ENCODE results near the gene GRIK1. TPM values are rescaled to one million over a fixed set of nuclear protein-coding genes. Genes with fewer than 3 reads are reported as not detected.

GRIK1 gene
- total RNA-seq, 1 experiment from 2014 or later = not detected

GRCh38 chr21:29904359-29905282 is 35.2 kb downstream of the GRIK1 start:
- intact Hi-C loops (cut with micrococcal nuclease; ENCODE audit: unreplicated experiment) = no loop called here
- CTCF ChIA-PET = no interaction called here
- no TSS peak for BruUV-seq (replicated peaks)

DNA sequence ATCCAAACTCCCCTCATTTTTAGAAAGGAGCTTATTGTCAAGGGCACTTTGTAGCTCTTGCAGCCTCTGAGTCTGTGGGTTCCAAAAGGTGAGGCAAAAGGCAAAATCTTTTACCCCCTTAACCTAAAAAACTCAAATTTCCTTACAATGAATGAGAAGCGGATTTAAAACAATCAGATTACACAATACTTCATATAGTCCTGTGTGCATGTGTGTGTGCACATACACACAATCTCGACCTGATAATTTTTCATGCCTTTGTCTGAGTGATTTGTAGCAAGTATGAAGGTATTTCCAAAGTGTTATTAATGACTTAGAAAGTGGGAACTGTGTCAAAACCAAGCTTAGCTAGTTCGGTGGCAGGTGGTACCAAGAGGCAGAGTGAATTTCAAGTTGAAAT is 42.9 kb downstream of the GRIK1 start:
- Histone ChIP-seq H4K20me1 (ENCODE audit: insufficient read depth) (no peaks in the 10 kb centered on the region), H3K4me2 (no peak overlapping the region), H3K79me2 (ENCODE audit: low read depth) (no peaks in the 10 kb centered on the region), H2AFZ (no peak overlapping the region), H3K36me3 (ENCODE audit: low read depth) (no peaks in the 10 kb centered on the region), H3K4me3 (no peak overlapping the region), H3K9me3 (ENCODE audit: insufficient read depth, low read depth) (no peaks in the 10 kb centered on the region), H3K27ac (no peak overlapping the region), H3K4me1 (replicated peaks; ENCODE audit: insufficient read depth) (no peaks in the 10 kb centered on the region), H3K9me2 (ENCODE audit: insufficient read depth) (no peaks in the 10 kb centered on the region), H3F3A (ENCODE audit: insufficient read depth, low read depth) (no peaks in the 10 kb centered on the region), H3K27me3 (ENCODE audit: insufficient read depth, low read depth) (no peaks in the 10 kb centered on the region)
- ChIA-PET POLR2A (ENCODE audit: unreplicated experiment) (no interaction called here), CTCF (interaction anchor here (0.5 kb wide), 1 partner anchor 47 kb away, joined by 3 read pairs; no protein-coding TSS in a partner anchor)
- DNase-seq = no peak
- intact Hi-C loops (cut with micrococcal nuclease; ENCODE audit: unreplicated experiment) = no loop called here
- no TSS peak for BruUV-seq (replicated peaks)
- TF ChIP-seq EZH2 (IDR thresholded peaks at IDR 0.05; ENCODE audit: low read depth) = no peak
- TF ChIP-seq, protein P1, sequence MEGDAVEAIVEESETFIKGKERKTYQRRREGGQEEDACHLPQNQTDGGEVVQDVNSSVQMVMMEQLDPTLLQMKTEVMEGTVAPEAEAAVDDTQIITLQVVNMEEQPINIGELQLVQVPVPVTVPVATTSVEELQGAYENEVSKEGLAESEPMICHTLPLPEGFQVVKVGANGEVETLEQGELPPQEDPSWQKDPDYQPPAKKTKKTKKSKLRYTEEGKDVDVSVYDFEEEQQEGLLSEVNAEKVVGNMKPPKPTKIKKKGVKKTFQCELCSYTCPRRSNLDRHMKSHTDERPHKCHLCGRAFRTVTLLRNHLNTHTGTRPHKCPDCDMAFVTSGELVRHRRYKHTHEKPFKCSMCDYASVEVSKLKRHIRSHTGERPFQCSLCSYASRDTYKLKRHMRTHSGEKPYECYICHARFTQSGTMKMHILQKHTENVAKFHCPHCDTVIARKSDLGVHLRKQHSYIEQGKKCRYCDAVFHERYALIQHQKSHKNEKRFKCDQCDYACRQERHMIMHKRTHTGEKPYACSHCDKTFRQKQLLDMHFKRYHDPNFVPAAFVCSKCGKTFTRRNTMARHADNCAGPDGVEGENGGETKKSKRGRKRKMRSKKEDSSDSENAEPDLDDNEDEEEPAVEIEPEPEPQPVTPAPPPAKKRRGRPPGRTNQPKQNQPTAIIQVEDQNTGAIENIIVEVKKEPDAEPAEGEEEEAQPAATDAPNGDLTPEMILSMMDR (conservative IDR thresholded peaks at IDR 0.05) = no peak

More at GRCh38 chr21:29904359-29905282, 35.2 kb downstream of the GRIK1 start:
- H3K79me2 ChIP-seq (ENCODE audit: low read depth) = no peaks in the 10 kb centered on the region
- no peak overlapping the region for H3K27ac ChIP-seq
- no peaks in the 10 kb centered on the region for H3K4me1 ChIP-seq (replicated peaks; ENCODE audit: insufficient read depth)
- POLR2A ChIA-PET (ENCODE audit: unreplicated experiment) = no interaction called here
- no peaks in the 10 kb centered on the region for H3K9me3 ChIP-seq (ENCODE audit: insufficient read depth, low read depth)
- DNase-seq = no peak
- H4K20me1 ChIP-seq (ENCODE audit: insufficient read depth) = no peaks in the 10 kb centered on the region
- no peaks in the 10 kb centered on the region for H3F3A ChIP-seq (ENCODE audit: insufficient read depth, low read depth)
- H2AFZ ChIP-seq = no peak overlapping the region
- no peaks in the 10 kb centered on the region for H3K9me2 ChIP-seq (ENCODE audit: insufficient read depth)
- no peaks in the 10 kb centered on the region for H3K36me3 ChIP-seq (ENCODE audit: low read depth)
- H3K4me2 ChIP-seq = no peak overlapping the region
- no peak overlapping the region for H3K4me3 ChIP-seq
- H3K27me3 ChIP-seq (ENCODE audit: insufficient read depth, low read depth) = no peaks in the 10 kb centered on the region
- no peak for TF ChIP-seq EZH2 (IDR thresholded peaks at IDR 0.05; ENCODE audit: low read depth)
- TF ChIP-seq, protein P1 (conservative IDR thresholded peaks at IDR 0.05) = no peak

GRCh38 chr21:29893687-29894086 is 46.1 kb downstream of the GRIK1 start:
- Histone ChIP-seq H3K9me2 (ENCODE audit: insufficient read depth) (no peaks in the 10 kb centered on the region), H2AFZ (no peak overlapping the region), H3F3A (ENCODE audit: insufficient read depth, low read depth) (no peaks in the 10 kb centered on the region), H3K4me1 (replicated peaks; ENCODE audit: insufficient read depth) (no peaks in the 10 kb centered on the region), H3K4me2 (no peak overlapping the region), H3K27me3 (ENCODE audit: insufficient read depth, low read depth) (no peaks in the 10 kb centered on the region), H4K20me1 (ENCODE audit: insufficient read depth) (no peaks in the 10 kb centered on the region), H3K27ac (no peak overlapping the region), H3K9me3 (ENCODE audit: insufficient read depth, low read depth) (no peaks in the 10 kb centered on the region), H3K4me3 (no peak overlapping the region), H3K79me2 (ENCODE audit: low read depth) (no peaks in the 10 kb centered on the region), H3K36me3 (ENCODE audit: low read depth) (no peaks in the 10 kb centered on the region)
- no peak for TF ChIP-seq EZH2 (IDR thresholded peaks at IDR 0.05; ENCODE audit: low read depth)
- TF ChIP-seq, protein P1 (conservative IDR thresholded peaks at IDR 0.05) = no peak
- no peak for DNase-seq
- intact Hi-C loops (cut with micrococcal nuclease; ENCODE audit: unreplicated experiment) = no loop called here
- POLR2A ChIA-PET (ENCODE audit: unreplicated experiment) = no interaction called here
- CTCF ChIA-PET = no interaction called here
- BruUV-seq (replicated peaks) = no TSS peak

Data from PC-9 (cell line).